SK-N-SH treated with all-trans-retinoic acid at 6 μM for 48 hours (cell line): ENCODE measurements around the gene HMGA1.

Experiments
- ATAC-seq: fragments of 200-7000 bp; cut with Tn5 transposase; 3 replicates; pipeline ENCODE4 v1.9.1; 2020; ENCODE audit warnings: mild to moderate bottlenecking, moderate library complexity
- ARNTL ChIP-seq: fragments of 450-650 bp; formaldehyde crosslinking; IDR thresholded peaks from 2 replicates; pipeline ENCODE4 v1.5.0; 2020; ENCODE audit warnings: low read depth, mild to moderate bottlenecking, moderate library complexity, borderline replicate concordance
- BACH2 ChIP-seq: fragments of 250-450 bp; sonication (Bioruptor Pico); IDR thresholded peaks from 2 replicates; pipeline ENCODE4 v1.9.0; 2021; ENCODE audit warnings: mild to moderate bottlenecking, borderline replicate concordance
- CSDC2 ChIP-seq: fragments of 250-450 bp; sonication (Bioruptor Pico); IDR thresholded peaks from 2 replicates; pipeline ENCODE4 v1.5.0; 2020; ENCODE audit warnings: mild to moderate bottlenecking, moderate library complexity
- CSRNP3 ChIP-seq: fragments of 250-450 bp; sonication (Bioruptor Pico); IDR thresholded peaks from 2 replicates; pipeline ENCODE4 v1.5.1; 2021; ENCODE audit warnings: mild to moderate bottlenecking, moderate library complexity
- GLIS3 ChIP-seq: fragments of 250-450 bp; sonication (Bioruptor Pico); IDR thresholded peaks from 2 replicates; pipeline ENCODE4 v1.5.0; 2020; ENCODE audit warnings: mild to moderate bottlenecking, moderate library complexity
- ISL1 ChIP-seq: fragments of 250-450 bp; sonication (Bioruptor Pico); IDR thresholded peaks from 2 replicates; pipeline ENCODE4 v2.1.2; 2022; ENCODE audit warnings: mild to moderate bottlenecking, moderate library complexity
- POU6F1 ChIP-seq: fragments of 250-450 bp; sonication (Bioruptor Pico); IDR thresholded peaks from 2 replicates; pipeline ENCODE4 v1.8.0; 2021; ENCODE audit warnings: low read depth, mild to moderate bottlenecking, moderate library complexity, borderline replicate concordance
- PPARA ChIP-seq: fragments of 250-450 bp; sonication (Bioruptor Pico); IDR thresholded peaks from 2 replicates; pipeline ENCODE4 v1.5.0; 2020; ENCODE audit warnings: mild to moderate bottlenecking, borderline replicate concordance
- TSHZ2 ChIP-seq: fragments of 250-450 bp; sonication (Bioruptor Pico); IDR thresholded peaks from 2 replicates; pipeline ENCODE4 v1.5.0; 2020; ENCODE audit warnings: mild to moderate bottlenecking, moderate library complexity
- ZC3H10 ChIP-seq: fragments of 250-450 bp; sonication (Bioruptor Pico); IDR thresholded peaks from 2 replicates; pipeline ENCODE4 v1.5.1; 2021; ENCODE audit warnings: mild to moderate bottlenecking, moderate library complexity
- ZFP3 ChIP-seq: fragments of 250-450 bp; sonication (Bioruptor Pico); IDR thresholded peaks from 2 replicates; pipeline ENCODE4 v1.5.0; 2020; ENCODE audit warnings: mild to moderate bottlenecking, moderate library complexity
- ZNF565 ChIP-seq: fragments of 450-650 bp; formaldehyde crosslinking; conservative IDR thresholded peaks from 2 replicates; pipeline ENCODE4 v1.5.0; 2020; ENCODE audit warnings: low read depth, mild to moderate bottlenecking, moderate library complexity
- ZNF8 ChIP-seq: fragments of 450-650 bp; formaldehyde crosslinking; IDR thresholded peaks from 2 replicates; pipeline ENCODE4 v1.5.0; 2020; ENCODE audit warnings: mild to moderate bottlenecking, moderate library complexity
- TF ChIP-seq, protein P1 (sequence below): fragments of 250-450 bp; sonication (Bioruptor Pico); IDR thresholded peaks from 2 replicates; pipeline ENCODE4 v1.5.1; 2020; ENCODE audit warnings: low read depth, mild to moderate bottlenecking, moderate library complexity
- TF ChIP-seq, protein P2 (sequence below): fragments of 250-450 bp; sonication (Bioruptor Pico); IDR thresholded peaks from 2 replicates; pipeline ENCODE4 v1.8.0; 2020; ENCODE audit warnings: mild to moderate bottlenecking, moderate library complexity, borderline replicate concordance

The HMGA1 gene

DNA sequence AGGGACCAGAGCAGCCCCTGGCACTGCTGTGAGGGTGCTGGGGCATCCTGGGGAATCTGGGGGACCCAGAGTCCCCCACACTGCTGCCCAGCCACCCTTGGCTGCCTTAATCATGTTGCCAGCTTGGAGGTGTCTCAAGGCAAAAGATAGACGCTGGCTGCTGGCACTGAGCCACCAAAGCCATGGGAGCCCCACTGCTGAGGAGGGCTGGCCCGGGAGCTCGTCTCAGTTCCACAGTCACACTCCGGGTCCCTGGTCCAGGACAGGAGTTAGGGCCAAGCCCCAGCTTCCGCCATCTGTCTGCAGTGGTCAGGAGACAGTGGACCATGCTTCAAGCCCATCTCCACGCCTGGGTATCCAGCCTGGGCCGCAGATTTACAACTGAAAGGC lies 41.0 kb upstream of the HMGA1 start:
- ATAC-seq: no peak
- TF ChIP-seq ISL1 (no peak), ZC3H10 (CRISPR knock-in tag) (no peak), CSRNP3 (CRISPR knock-in tag) (no peak), ZNF565 (no peak), POU6F1 (CRISPR knock-in tag) (no peak), ZFP3 (CRISPR knock-in tag) (no peak), PPARA (CRISPR knock-in tag) (no peak)

DNA sequence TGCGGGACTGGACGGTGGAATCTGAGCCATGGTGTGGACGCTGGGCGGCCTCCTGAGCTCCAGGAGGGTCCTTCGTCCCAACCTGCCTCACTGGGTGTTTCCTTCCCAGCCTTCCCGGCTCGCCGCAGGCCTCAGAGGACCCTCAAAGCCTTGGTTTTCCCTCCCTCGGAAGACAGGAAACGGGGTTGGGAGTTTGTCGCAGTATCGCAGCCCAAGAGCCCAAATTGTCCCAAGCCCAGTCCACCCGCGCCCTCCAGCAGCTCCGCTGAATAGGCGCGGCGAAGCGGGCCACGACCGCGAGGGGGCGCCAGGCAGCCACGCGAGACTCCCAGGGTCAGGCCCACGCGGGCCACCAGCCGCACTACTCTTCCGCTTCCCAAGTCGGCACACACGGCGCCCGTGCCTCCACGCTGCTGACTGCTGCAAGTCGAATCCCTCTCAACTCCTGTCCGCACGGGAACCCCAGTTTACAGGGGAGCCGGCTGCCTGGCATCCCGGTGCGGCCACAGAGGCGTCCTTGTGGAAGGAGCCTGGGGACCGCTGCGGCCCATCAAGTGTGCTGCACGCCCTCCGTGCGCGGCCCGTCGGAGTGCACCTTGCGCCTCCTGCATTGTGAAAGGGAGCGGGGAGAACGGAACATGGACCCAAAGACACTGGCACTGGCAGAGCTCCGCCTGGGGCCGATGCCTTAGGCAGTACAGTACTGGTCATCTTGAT lies 40.4 kb upstream of the HMGA1 start:
- TF ChIP-seq TSHZ2 (CRISPR knock-in tag) (peak; percentile 55; the same call in 1 of the 2 replicates), ZNF8 (no peak), POU6F1 (CRISPR knock-in tag) (no peak; the same call in 1 of the 2 replicates), ZFP3 (CRISPR knock-in tag) (no peak)
- TF ChIP-seq, protein P1, sequence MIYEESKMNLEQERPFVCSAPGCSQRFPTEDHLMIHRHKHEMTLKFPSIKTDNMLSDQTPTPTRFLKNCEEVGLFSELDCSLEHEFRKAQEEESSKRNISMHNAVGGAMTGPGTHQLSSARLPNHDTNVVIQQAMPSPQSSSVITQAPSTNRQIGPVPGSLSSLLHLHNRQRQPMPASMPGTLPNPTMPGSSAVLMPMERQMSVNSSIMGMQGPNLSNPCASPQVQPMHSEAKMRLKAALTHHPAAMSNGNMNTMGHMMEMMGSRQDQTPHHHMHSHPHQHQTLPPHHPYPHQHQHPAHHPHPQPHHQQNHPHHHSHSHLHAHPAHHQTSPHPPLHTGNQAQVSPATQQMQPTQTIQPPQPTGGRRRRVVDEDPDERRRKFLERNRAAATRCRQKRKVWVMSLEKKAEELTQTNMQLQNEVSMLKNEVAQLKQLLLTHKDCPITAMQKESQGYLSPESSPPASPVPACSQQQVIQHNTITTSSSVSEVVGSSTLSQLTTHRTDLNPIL (CRISPR knock-in tag): no peak
- ATAC-seq: peak; percentile 99

- ATAC-seq: peak; percentile 4; the same call in 1 of the 3 replicates
- no peak for TF ChIP-seq CSRNP3 (CRISPR knock-in tag)
- TF ChIP-seq CSDC2 (CRISPR knock-in tag): no peak
- no peak for TF ChIP-seq ZFP3 (CRISPR knock-in tag)
- TF ChIP-seq GLIS3 (CRISPR knock-in tag): no peak
- no peak for TF ChIP-seq TSHZ2 (CRISPR knock-in tag)
- TF ChIP-seq, protein P2, sequence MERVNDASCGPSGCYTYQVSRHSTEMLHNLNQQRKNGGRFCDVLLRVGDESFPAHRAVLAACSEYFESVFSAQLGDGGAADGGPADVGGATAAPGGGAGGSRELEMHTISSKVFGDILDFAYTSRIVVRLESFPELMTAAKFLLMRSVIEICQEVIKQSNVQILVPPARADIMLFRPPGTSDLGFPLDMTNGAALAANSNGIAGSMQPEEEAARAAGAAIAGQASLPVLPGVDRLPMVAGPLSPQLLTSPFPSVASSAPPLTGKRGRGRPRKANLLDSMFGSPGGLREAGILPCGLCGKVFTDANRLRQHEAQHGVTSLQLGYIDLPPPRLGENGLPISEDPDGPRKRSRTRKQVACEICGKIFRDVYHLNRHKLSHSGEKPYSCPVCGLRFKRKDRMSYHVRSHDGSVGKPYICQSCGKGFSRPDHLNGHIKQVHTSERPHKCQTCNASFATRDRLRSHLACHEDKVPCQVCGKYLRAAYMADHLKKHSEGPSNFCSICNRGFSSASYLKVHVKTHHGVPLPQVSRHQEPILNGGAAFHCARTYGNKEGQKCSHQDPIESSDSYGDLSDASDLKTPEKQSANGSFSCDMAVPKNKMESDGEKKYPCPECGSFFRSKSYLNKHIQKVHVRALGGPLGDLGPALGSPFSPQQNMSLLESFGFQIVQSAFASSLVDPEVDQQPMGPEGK (CRISPR knock-in tag): no peak
- TF ChIP-seq, protein P1 (CRISPR knock-in tag): no peak
- TF ChIP-seq ARNTL (CRISPR knock-in tag): no peak
- TF ChIP-seq BACH2 (CRISPR knock-in tag): no peak
These were observed 39.9 kb upstream of the HMGA1 start for GRCh38 chr6:34196833-34197195.
